Ishikawa (cell line): ENCODE data around the gene RASA3.

ENCODE experiments used
- CEBPB ChIP-seq: IDR thresholded peaks from 2 replicates; pipeline ENCODE4 v1.6.1; 2012
- CREB1 ChIP-seq: IDR thresholded peaks from 2 replicates; pipeline ENCODE4 v1.6.1; 2012; ENCODE audit warnings: low read depth
- EGR1 ChIP-seq: IDR thresholded peaks from 2 replicates; pipeline ENCODE4 v1.6.1; 2012
- EP300 ChIP-seq: IDR thresholded peaks from 2 replicates; pipeline ENCODE4 v1.6.1; 2012; ENCODE audit warnings: borderline replicate concordance
- FOXM1 ChIP-seq: IDR thresholded peaks from 2 replicates; pipeline ENCODE4 v1.6.1; 2012; ENCODE audit warnings: low read depth, borderline replicate concordance
- NFIC ChIP-seq: IDR thresholded peaks from 2 replicates; pipeline ENCODE4 v1.6.1; 2012
- RAD21 ChIP-seq: IDR thresholded peaks from 2 replicates; pipeline ENCODE4 v1.6.1; 2012; ENCODE audit warnings: low read depth
- TAF1 ChIP-seq: IDR thresholded peaks from 2 replicates; pipeline ENCODE4 v1.6.1; 2012; ENCODE audit warnings: low read depth, mild to moderate bottlenecking
- TCF12 ChIP-seq: IDR thresholded peaks from 2 replicates; pipeline ENCODE4 v1.6.1; 2012; ENCODE audit warnings: low read depth
- TEAD4 ChIP-seq: IDR thresholded peaks from 2 replicates; pipeline ENCODE4 v1.6.1; 2012
- YY1 ChIP-seq: IDR thresholded peaks from 2 replicates; pipeline ENCODE4 v1.6.1; 2012; ENCODE audit warnings: low read depth
- ZBTB7A ChIP-seq: IDR thresholded peaks from 2 replicates; pipeline ENCODE4 v1.6.1; 2012; ENCODE audit warnings: low read depth
- TF ChIP-seq, protein P1 (sequence below): IDR thresholded peaks from 2 replicates; pipeline ENCODE4 v1.6.1; 2012
- TF ChIP-seq, protein P2 (sequence below): IDR thresholded peaks from 2 replicates; pipeline ENCODE4 v1.6.1; 2012; ENCODE audit warnings: low read depth, mild to moderate bottlenecking
- TF ChIP-seq, protein P3 (sequence below): IDR thresholded peaks from 2 replicates; pipeline ENCODE4 v1.6.1; 2012

Gene RASA3

DNA sequence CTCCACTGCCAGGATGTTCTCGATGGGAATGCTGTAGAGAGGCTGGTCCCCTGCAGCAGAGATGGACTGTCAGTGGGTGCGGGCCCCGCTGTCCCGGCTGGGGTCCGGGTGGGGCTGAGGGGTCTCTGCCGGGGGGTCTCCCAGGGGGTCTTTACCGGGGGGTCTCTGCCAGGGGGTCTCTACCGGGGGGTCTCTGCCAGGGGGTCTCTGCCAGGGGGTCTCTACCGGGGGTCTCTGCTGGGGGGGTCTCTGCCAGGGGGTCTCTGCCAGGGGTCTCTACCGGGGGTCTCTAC, 132.9 kb downstream of the RASA3 start:
- TF ChIP-seq EGR1 (no peak), EP300 (no peak)

DNA sequence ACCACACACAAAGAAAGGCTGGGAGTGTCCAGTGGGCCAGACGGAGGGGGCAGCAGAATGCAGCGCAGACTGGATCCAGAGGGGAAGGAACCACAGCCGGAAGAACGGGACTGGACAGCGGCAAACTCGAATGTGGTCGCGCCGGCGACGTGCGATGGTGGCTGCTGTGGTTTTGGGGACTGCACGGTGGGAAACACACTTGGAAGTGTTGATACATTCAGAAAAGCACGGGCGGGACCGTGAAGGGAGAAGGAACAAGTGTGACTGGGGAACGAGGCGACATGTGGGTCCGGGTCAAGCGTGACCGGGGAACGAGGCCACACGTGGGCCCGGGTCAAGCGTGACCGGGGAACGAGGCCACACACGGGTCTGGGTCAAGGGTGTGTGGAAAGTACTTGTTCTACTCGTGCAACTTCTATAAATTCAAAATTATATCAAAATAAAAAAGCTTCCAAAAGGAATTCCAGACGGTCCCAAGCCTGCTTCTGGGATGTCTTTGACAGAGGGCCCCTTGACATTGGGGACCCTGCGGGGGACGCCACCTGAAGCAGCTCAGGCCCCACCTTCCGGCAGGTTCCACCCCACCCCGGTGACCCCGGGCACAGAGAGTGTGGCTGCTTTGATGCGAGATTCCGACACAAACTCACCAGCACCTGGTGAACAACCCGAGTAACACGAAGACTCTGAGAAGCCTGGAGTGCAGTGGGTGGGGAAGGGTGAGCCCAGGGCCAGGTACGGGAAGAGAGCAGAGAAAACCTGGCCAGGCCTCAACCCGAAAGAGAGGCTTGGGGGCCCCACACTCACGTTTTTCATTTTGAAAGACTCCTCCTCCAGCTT, 133.4 kb downstream of the RASA3 start:
- TF ChIP-seq, protein P1, sequence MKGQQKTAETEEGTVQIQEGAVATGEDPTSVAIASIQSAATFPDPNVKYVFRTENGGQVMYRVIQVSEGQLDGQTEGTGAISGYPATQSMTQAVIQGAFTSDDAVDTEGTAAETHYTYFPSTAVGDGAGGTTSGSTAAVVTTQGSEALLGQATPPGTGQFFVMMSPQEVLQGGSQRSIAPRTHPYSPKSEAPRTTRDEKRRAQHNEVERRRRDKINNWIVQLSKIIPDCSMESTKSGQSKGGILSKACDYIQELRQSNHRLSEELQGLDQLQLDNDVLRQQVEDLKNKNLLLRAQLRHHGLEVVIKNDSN, result no peak
- no peak for TF ChIP-seq TCF12
- TF ChIP-seq CEBPB, result no peak
- TF ChIP-seq EP300, result no peak
- TF ChIP-seq, protein P2, sequence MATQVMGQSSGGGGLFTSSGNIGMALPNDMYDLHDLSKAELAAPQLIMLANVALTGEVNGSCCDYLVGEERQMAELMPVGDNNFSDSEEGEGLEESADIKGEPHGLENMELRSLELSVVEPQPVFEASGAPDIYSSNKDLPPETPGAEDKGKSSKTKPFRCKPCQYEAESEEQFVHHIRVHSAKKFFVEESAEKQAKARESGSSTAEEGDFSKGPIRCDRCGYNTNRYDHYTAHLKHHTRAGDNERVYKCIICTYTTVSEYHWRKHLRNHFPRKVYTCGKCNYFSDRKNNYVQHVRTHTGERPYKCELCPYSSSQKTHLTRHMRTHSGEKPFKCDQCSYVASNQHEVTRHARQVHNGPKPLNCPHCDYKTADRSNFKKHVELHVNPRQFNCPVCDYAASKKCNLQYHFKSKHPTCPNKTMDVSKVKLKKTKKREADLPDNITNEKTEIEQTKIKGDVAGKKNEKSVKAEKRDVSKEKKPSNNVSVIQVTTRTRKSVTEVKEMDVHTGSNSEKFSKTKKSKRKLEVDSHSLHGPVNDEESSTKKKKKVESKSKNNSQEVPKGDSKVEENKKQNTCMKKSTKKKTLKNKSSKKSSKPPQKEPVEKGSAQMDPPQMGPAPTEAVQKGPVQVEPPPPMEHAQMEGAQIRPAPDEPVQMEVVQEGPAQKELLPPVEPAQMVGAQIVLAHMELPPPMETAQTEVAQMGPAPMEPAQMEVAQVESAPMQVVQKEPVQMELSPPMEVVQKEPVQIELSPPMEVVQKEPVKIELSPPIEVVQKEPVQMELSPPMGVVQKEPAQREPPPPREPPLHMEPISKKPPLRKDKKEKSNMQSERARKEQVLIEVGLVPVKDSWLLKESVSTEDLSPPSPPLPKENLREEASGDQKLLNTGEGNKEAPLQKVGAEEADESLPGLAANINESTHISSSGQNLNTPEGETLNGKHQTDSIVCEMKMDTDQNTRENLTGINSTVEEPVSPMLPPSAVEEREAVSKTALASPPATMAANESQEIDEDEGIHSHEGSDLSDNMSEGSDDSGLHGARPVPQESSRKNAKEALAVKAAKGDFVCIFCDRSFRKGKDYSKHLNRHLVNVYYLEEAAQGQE, result no peak

DNA sequence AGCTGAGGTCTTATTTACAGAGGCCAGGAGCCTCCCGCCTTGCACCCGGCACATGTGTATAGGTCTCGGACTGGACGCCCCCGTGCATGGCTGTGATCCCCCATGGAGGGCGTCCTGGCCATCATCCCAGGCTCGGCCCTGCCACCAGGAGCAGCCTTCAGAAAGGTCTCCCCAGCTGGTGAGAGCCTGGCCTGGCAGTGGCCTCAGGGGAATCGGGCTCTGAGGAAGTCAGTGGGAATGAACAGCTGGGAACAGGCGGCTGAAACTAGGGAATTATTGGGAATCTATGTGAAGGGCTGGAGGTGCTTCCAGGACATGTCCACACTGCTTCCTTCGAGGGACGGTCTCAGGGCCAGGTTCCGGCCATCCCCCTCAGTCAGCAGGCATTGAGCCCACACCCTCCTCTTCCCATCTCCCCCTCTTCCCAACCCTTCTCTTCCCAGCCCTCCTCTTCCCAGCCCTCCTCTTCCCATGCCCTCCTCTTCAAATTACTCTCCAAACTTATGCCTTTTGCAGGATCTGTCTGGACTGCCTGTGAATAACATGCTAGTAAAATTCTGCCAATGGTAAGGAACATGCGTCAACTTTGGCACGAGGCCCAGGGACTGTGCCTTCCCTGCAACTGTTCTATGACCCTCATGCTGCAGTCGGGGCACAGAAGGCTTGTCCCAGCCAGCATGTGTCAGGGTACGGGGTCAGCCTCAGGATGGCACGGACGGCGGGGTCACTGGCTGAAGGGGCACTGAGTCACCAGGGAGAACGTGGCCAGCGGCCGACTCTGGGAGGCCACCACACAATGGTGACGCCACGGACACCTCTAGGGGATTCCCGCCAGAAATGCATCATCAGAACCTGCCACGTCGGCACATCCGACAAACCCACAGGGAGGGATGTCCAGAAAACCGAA, 134.3 kb downstream of the RASA3 start:
- TF ChIP-seq TEAD4 (no peak), CEBPB (no peak), YY1 (no peak), FOXM1 (no peak), CREB1 (no peak)

DNA sequence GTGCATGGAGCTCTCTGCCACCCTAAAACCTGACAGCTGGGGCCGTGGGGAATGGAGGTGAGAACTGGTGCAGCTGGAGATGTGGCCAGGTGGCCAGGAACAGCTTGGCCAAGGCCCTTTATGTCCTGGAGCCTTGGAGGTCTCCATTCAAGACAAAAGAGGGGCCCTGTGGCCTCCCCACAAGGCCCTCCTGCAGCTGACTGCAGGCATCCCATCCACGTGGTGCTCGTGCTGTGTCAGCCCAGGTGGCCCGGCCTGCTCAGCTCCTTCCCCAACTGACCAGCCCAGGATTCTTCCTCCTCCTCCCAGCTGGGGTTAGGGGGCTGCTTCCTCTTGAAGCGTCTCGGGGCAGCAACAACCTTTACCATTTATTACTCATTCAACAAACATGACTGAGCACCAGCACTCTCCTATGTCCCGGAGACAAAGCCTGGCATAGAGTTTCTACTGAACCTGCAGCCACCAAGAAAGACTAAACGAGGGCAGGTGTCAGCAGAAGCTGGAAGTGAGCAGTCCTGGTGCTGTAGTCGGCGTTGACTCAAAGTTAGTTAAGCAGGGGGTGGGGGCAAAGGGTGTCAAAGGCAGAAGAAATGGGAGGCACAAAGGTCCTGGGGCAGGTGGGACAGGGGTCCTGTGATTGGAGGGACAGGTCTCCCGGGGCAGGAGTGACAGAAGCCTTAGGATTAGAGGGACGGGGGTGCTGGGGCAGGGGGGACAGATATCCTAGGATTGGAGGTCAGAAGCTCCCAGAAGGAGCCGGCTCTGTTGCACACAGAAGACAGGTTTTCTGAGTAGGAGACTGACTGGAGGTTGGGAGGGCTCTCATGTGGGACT, 135.3 kb downstream of the RASA3 start:
- TF ChIP-seq, protein P2, result no peak
- TF ChIP-seq CREB1 (no peak), TCF12 (no peak), TAF1 (no peak), NFIC (no peak), EP300 (no peak), ZBTB7A (no peak), YY1 (no peak), RAD21 (no peak), TEAD4 (no peak), EGR1 (no peak)
- TF ChIP-seq, protein P3, sequence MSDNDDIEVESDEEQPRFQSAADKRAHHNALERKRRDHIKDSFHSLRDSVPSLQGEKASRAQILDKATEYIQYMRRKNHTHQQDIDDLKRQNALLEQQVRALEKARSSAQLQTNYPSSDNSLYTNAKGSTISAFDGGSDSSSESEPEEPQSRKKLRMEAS, result no peak
- TF ChIP-seq, protein P1, result no peak

DNA sequence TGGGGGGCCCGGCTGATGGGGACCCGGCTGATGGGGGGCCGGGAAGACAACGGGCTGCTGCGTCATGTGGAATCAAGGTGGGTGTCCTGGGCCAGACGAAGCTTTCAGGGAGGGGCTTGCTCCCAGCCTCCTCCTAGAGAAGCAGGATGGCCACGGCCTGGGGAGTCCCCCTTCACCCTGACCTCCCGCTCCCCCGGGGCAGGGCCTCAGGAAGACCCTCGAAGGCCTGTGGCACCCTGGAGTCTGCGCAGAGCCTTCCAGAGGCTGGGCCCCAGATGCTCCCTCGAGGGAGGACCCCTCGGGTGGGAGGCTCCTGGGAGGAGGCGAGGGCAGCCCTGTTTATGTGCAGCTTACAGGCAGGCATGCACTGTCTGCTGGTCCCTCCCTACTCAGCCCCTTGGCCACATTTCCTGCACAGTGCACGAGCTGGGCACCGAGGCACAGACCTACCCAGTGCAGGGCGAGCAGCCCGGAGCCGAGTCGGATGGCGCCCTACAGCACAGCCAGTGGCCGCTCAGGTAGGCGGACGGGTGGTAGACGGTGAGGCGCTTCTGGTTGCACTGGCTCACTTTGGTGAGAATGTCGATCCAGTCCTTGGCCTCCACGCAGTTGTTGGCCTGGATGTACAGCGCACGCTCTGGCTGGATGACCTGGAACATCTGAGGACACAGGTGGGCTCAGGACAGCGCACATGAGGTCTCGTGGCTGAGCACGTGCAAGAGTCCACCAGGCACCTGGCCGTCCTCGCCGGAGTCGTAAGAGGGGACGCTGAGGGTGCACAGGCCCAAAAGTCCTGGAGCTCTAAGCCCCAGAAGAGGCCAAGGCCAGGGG, 136.1 kb downstream of the RASA3 start:
- TF ChIP-seq NFIC (no peak), ZBTB7A (no peak), TCF12 (no peak), EGR1 (no peak), TAF1 (no peak), RAD21 (no peak), EP300 (no peak), YY1 (no peak), CEBPB (no peak), FOXM1 (no peak), TEAD4 (no peak), CREB1 (no peak)
- TF ChIP-seq, protein P1, result no peak
- TF ChIP-seq, protein P3, result no peak
- TF ChIP-seq, protein P2, result no peak
